ENCODE measurements around the gene WDR27. TPM values are rescaled to one million over a fixed set of nuclear protein-coding genes. Genes with fewer than 3 reads are reported as not detected.
A peak's percentile ranks its signal among the peaks of the same experiment; 100 is the strongest.
"Not testable (repeated sequence)": the region's sequence is repeated elsewhere in the genome, so short reads cannot be mapped to it uniquely, and the experiment has no call there.

The WDR27 gene
- total RNA-seq, 2 donors from 2014 or later, result 25.7 to 26.0 TPM

- H3K36me3 Mint-ChIP-seq (ENCODE audit: low read depth); ATAC-seq; H3K9me3 ChIP-seq (ENCODE audit: control insufficient read depth, low read length, poor library complexity, severe bottlenecking); H3K27ac Mint-ChIP-seq; H3K27me3 Mint-ChIP-seq; H3K4me1 Mint-ChIP-seq; DNase-seq; H3K4me3 Mint-ChIP-seq: not testable (repeated sequence)
These were observed 267.3 kb downstream of the WDR27 start for GRCh38 chr6:169434554-169434953.

DNA sequence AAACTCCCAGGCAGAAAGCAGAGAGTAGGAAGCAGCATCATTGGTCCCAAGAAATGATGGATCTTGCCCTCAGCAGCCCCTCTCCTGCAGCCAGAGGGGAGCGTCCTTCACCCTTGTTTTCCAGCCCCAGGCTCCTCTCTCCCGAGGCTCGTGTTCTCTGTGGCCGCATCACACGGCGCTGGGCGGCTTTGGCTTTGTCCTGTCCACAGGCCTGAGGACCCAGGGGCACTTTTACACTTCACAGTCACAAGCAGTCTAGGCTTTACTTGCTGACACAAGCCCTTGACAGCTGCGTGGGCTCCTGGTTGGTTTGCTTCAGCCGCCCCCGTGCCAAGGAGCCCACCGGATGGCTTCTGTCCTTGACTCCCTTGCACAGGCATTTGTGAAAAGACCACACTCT lies 272.8 kb downstream of the WDR27 start:
- Mint-ChIP-seq H3K4me3 (no peak overlapping the region), H3K27ac (no peak overlapping the region), H3K36me3 (ENCODE audit: low read depth) (peaks cover 2% of the 10 kb centered on the region), H3K27me3 (no peaks in the 10 kb centered on the region), H3K4me1 (no peaks in the 10 kb centered on the region)
- H3K9me3 ChIP-seq (ENCODE audit: control insufficient read depth, low read length, poor library complexity, severe bottlenecking), result peaks cover 3% of the 10 kb centered on the region
- DNase-seq (no peak), ATAC-seq (no peak)

- DNase-seq, result no peak
- peaks cover 3% of the 10 kb centered on the region for H3K9me3 ChIP-seq (ENCODE audit: control insufficient read depth, low read length, poor library complexity, severe bottlenecking)
- H3K27me3 Mint-ChIP-seq, result no peaks in the 10 kb centered on the region
- peaks cover 5% of the 10 kb centered on the region for H3K36me3 Mint-ChIP-seq (ENCODE audit: low read depth)
- H3K4me3 Mint-ChIP-seq, result no peak overlapping the region
- H3K27ac Mint-ChIP-seq, result no peak overlapping the region
- H3K4me1 Mint-ChIP-seq, result no peaks in the 10 kb centered on the region
- no peak for ATAC-seq
These were observed 273.3 kb downstream of the WDR27 start for GRCh38 chr6:169428532-169428931.

GRCh38 chr6:169427856-169428255 lies 274.0 kb downstream of the WDR27 start:
- no peak overlapping the region for H3K4me3 Mint-ChIP-seq
- H3K9me3 ChIP-seq (ENCODE audit: control insufficient read depth, low read length, poor library complexity, severe bottlenecking), result peaks cover 3% of the 10 kb centered on the region
- no peak overlapping the region for H3K27ac Mint-ChIP-seq
- DNase-seq, result no peak
- no peak for ATAC-seq
- peaks cover 5% of the 10 kb centered on the region for H3K36me3 Mint-ChIP-seq (ENCODE audit: low read depth)
- no peaks in the 10 kb centered on the region for H3K27me3 Mint-ChIP-seq
- no peaks in the 10 kb centered on the region for H3K4me1 Mint-ChIP-seq

DNA sequence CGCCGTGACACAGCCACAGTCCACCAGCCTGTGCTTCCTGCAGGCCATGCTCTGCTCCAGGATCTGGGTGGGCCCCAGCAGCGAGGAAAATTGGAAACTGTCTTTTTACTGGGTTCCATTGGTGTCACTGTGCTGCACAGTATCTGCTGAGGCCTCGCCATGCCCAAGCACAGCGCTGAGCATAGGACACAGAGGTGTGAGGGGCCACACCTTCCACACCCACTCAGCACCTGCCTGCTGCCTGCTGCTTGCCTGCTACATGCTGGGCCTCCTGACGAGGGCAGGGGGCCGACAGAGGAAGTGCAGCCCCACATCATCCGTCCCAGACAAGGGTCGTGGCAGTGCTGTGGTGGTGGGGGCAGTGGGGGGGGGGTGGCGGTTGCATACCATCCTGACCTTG lies 275.2 kb downstream of the WDR27 start:
- no peak for ATAC-seq
- H3K4me1 Mint-ChIP-seq, result peaks cover 2% of the 10 kb centered on the region
- peaks cover 10% of the 10 kb centered on the region for H3K27me3 Mint-ChIP-seq
- no peak for DNase-seq
- H3K9me3 ChIP-seq (ENCODE audit: control insufficient read depth, low read length, poor library complexity, severe bottlenecking), result peaks cover under 1% of the 10 kb centered on the region
- no peak overlapping the region for H3K27ac Mint-ChIP-seq
- no peak overlapping the region for H3K4me3 Mint-ChIP-seq
- H3K36me3 Mint-ChIP-seq (ENCODE audit: low read depth), result peaks cover 5% of the 10 kb centered on the region

GRCh38 chr6:169425628-169426370 lies 276.0 kb downstream of the WDR27 start:
- DNase-seq, result no peak
- no peaks in the 10 kb centered on the region for H3K9me3 ChIP-seq (ENCODE audit: control insufficient read depth, low read length, poor library complexity, severe bottlenecking)

DNA sequence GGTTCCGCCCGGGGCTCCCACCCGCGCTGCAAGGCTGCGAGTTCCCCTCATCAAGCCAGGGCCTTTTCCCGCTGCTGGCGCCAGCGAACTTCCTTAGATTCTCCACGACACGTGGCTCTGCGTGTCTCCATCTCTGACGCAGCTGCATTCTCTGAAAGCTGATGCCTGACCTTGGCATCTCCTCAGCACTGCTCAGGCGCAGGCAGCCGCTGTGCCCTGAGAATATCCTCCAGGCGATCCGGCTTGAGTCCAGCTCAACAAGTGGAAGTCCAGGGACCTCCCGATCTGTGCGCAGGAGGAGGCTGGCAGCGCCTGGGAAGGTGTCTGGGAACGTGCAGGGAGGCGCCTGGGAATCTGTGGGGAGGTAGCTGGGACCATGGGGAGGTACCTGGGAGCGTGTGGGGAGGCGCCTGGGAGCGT lies 277.0 kb downstream of the WDR27 start:
- H3K4me3 Mint-ChIP-seq, result no peak overlapping the region

More at GRCh38 chr6:169425628-169426370, 276.0 kb downstream of the WDR27 start:
- Mint-ChIP-seq H3K27me3 (peaks cover 13% of the 10 kb centered on the region), H3K36me3 (ENCODE audit: low read depth) (peaks cover 5% of the 10 kb centered on the region), H3K27ac (no peak overlapping the region), H3K4me1 (peaks cover 3% of the 10 kb centered on the region), H3K4me3 (no peak overlapping the region)
- no peak for ATAC-seq

GRCh38 chr6:169424149-169424804 lies 277.6 kb downstream of the WDR27 start:
- DNase-seq, result no peak
- peaks cover 19% of the 10 kb centered on the region for H3K27me3 Mint-ChIP-seq
- H3K36me3 Mint-ChIP-seq (ENCODE audit: low read depth), result peaks cover 5% of the 10 kb centered on the region
- H3K27ac Mint-ChIP-seq, result no peak overlapping the region
- no peak for ATAC-seq
- no peaks in the 10 kb centered on the region for H3K9me3 ChIP-seq (ENCODE audit: control insufficient read depth, low read length, poor library complexity, severe bottlenecking)
- peaks cover 4% of the 10 kb centered on the region for H3K4me1 Mint-ChIP-seq
- H3K4me3 Mint-ChIP-seq, result no peak overlapping the region

More for the DNA sequence above, 277.0 kb downstream of the WDR27 start:
- ATAC-seq (no peak), DNase-seq (no peak)
- Mint-ChIP-seq H3K36me3 (ENCODE audit: low read depth) (peaks cover 5% of the 10 kb centered on the region), H3K4me1 (peaks cover 4% of the 10 kb centered on the region), H3K27me3 (peaks cover 19% of the 10 kb centered on the region), H3K27ac (no peak overlapping the region)
- H3K9me3 ChIP-seq (ENCODE audit: control insufficient read depth, low read length, poor library complexity, severe bottlenecking), result no peaks in the 10 kb centered on the region

GRCh38 chr6:169421586-169422264 lies 280.1 kb downstream of the WDR27 start:
- H3K4me1 Mint-ChIP-seq, result peaks cover 4% of the 10 kb centered on the region
- H3K27me3 Mint-ChIP-seq, result peaks cover 27% of the 10 kb centered on the region
- peaks cover 5% of the 10 kb centered on the region for H3K36me3 Mint-ChIP-seq (ENCODE audit: low read depth)
- no peak overlapping the region for H3K27ac Mint-ChIP-seq
- DNase-seq (no peak), ATAC-seq (no peak)
- H3K4me3 Mint-ChIP-seq, result no peak overlapping the region
- H3K9me3 ChIP-seq (ENCODE audit: control insufficient read depth, low read length, poor library complexity, severe bottlenecking), result no peaks in the 10 kb centered on the region

- H3K27me3 Mint-ChIP-seq, result peaks cover 27% of the 10 kb centered on the region
- H3K36me3 Mint-ChIP-seq (ENCODE audit: low read depth), result peaks cover 5% of the 10 kb centered on the region
- DNase-seq (no peak), ATAC-seq (no peak)
- H3K27ac Mint-ChIP-seq, result no peak overlapping the region
- H3K4me3 Mint-ChIP-seq, result peak overlapping the region; percentile 62
- H3K4me1 Mint-ChIP-seq, result peaks cover 4% of the 10 kb centered on the region
- no peaks in the 10 kb centered on the region for H3K9me3 ChIP-seq (ENCODE audit: control insufficient read depth, low read length, poor library complexity, severe bottlenecking)
These were observed 280.8 kb downstream of the WDR27 start for GRCh38 chr6:169420912-169421543.

- H3K36me3 Mint-ChIP-seq (ENCODE audit: low read depth), result peaks cover 2% of the 10 kb centered on the region
- H3K27ac Mint-ChIP-seq, result no peak overlapping the region
- peaks cover 4% of the 10 kb centered on the region for H3K4me1 Mint-ChIP-seq
- H3K27me3 Mint-ChIP-seq, result peaks cover 30% of the 10 kb centered on the region
- H3K9me3 ChIP-seq (ENCODE audit: control insufficient read depth, low read length, poor library complexity, severe bottlenecking), result no peaks in the 10 kb centered on the region
- no peak overlapping the region for H3K4me3 Mint-ChIP-seq
- ATAC-seq, result no peak
- no peak for DNase-seq
These were observed 284.7 kb downstream of the WDR27 start for GRCh38 chr6:169417101-169417500.

- Mint-ChIP-seq H3K27me3 (peaks cover 25% of the 10 kb centered on the region), H3K27ac (no peak overlapping the region), H3K36me3 (ENCODE audit: low read depth) (no peaks in the 10 kb centered on the region), H3K4me1 (peaks cover 2% of the 10 kb centered on the region), H3K4me3 (no peak overlapping the region)
- ATAC-seq, result no peak
- H3K9me3 ChIP-seq (ENCODE audit: control insufficient read depth, low read length, poor library complexity, severe bottlenecking), result no peaks in the 10 kb centered on the region
- no peak for DNase-seq
These were observed 285.6 kb downstream of the WDR27 start for GRCh38 chr6:169416249-169416648.

GRCh38 chr6:169415179-169415578 lies 286.6 kb downstream of the WDR27 start:
- Mint-ChIP-seq H3K36me3 (ENCODE audit: low read depth) (no peaks in the 10 kb centered on the region), H3K27ac (no peak overlapping the region), H3K4me1 (no peaks in the 10 kb centered on the region), H3K27me3 (peaks cover 25% of the 10 kb centered on the region), H3K4me3 (no peak overlapping the region)
- ATAC-seq (no peak), DNase-seq (no peak)
- H3K9me3 ChIP-seq (ENCODE audit: control insufficient read depth, low read length, poor library complexity, severe bottlenecking), result no peaks in the 10 kb centered on the region
